Activated T-cell treated with anti-CD3 and anti-CD28 coated beads for 48 hours (primary cell): Measurements from ENCODE around the gene GLT6D1.

ENCODE experiments used
- DNase-seq: peaks from one replicate; pipeline ENCODE4 v3.0.0-alpha.2; 2020; ENCODE audit warnings: low read depth

Gene GLT6D1

GRCh38 chr9:135584371-135584770 is 55.0 kb downstream of the GLT6D1 start:
- DNase-seq = no peak

DNA sequence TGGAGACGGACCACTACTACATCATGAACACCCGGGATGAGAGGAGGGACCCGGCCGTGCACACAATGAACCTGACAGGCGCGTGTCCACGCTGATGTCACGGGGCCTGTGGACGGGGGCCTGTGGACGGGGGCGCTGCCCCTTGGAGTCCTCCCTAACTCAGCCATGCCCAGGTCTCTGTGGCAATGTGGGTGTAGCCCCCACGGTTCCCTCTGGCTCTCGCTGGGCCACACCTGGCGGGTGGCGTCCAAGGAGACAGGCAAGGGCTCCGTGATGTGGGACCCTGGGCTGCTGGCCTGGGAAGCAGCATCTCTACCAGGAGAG is 55.7 kb downstream of the GLT6D1 start:
- no peak for DNase-seq

DNA sequence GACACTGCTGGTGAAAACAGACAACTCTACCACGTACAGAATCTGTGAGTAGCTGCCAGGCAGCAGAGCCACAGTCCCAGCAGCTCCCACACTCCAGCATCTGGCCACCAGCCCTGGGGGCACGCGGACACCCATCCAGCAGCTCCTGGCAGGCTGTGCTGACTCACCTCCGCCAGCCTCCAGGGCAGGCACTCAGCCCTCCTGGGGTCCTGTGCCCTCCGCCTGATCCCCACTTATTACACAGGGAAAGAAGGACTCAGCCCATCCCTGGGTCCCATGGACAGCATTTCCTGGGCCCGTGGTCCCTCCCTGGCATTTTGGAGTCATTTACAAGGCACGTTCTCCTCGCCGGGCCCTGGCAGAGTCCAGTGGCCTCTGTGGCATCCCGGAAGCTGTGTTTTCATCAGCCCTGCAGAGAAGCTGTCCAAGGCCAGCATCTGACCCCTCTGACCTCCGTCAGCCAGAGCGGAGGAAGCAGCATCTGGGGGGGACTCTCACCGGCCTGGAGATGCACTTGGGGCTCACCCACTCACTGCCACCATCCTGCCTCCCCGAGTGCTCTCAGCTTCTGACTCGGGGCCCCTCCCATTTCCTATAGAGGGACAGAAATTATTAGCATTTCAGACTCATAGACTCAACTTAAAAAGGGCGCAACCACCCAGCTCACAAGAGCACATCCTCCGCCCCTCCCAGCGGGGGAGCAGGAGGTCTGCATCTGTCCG is 56.2 kb downstream of the GLT6D1 start:
- DNase-seq = no peak

DNA sequence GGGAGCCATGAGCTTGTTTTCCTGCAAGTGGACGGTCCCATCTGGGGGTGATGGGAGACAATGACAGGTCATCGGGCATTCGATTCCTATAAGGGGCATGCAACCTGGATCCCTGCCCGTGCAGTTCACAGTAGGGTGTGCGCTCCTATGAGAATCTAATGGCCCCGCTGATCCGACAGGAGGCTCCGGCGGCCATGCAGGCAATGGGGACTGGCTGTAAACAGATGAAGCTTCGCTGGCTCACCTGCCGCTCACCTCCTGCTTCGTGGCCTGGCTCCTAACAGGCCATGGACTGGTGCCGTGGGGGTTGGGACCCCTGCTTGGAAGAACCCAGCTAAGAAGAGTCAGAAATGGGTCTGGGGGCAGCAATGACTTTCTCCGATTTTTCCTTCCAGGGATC is 56.8 kb downstream of the GLT6D1 start:
- no peak for DNase-seq

DNA sequence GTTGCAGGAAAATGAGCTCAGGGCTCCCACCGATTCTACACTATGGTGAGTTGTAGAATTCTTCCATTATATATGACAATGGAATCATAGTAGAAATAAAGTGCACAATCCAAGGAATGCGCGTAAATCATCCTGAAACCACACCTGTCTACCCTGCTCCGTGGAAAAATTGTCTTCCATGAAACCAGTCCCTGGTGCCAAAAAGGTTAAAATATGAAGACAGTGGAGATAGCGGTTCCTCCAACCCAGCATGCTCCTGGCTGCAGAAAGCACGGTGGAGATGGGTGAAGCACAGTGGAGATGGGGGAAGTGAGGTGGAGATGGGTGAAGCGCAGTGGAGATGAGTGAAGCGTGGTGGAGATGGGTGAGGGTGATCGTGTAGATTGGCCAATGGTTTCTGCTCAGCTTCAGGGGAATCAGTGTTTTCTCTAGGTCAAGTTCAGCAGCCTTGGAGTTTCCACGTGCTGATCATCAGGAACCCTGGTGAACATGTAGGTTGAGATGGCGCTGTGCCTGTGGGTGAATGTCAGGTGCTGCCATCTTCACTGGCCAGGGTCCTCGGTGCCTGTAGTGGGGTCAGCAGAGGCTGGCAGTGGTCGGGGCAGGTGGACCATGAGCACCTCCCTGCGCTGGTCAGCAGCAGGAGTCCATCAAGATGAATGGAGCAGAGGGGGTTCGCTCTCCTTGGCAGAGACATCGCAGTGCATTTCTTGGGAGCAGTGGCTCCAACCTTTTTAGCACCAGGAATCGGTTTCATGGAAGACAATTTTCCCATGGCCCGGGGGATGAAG is 57.5 kb downstream of the GLT6D1 start:
- DNase-seq = no peak

GRCh38 chr9:135580664-135581380 is 58.5 kb downstream of the GLT6D1 start:
- no peak for DNase-seq

DNA sequence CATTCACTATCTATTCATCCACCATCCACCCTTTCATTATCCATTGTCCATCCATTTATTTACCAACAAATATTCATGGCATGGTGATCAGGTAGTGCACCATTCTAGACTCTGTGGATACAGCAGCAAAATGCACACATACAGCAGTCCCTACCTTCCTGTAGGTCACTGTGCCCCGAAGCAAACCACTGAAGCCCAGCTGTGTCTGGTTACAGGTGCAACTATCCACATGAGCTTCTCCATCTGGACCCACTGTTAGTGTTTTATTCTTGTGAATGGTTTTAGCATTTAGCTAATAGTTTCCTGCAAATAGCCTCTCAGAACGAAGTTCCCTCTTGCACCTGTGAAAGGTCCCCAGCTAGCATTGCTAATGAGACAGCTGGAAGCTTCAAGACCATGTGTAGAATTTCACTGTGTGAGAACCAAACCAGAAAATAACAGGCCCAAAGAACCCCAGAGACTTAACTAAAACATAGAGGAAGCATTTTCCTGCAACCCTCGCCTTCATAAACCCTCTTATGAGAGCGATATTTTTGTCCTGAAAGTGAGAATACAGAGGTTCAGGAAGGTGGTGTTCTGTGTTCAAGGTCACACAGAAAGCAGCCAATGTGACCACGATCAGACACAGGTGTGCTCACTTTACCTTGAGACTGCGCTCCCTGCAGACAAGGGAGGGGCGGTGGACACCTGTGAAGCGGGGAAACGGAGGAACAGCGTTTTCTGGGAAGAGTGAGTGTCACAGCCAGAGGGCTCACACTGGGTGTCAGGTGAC is 59.3 kb downstream of the GLT6D1 start:
- no peak for DNase-seq

- no peak for DNase-seq
Measured at GRCh38 chr9:135579356-135579755, 60.0 kb downstream of the GLT6D1 start.

DNA sequence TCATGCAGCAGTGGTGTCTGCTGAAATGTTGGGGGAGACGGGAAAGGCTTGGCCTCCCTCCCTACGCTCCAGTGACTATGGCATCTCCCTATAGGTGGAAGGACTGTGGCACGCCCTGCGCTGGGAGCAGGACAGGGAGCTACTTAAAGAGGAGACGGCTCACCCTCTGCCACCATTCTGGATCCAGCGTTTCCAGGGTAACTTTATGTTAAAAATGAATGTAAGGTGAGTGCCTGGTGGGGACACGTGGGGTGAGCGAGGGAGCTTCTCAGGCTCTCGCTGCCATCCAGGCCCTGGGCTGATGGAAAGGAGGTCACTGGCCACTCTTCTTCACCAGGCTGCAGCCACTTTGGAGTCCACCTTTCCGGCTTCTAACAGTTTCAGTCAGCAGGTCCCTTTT is 62.1 kb downstream of the GLT6D1 start:
- DNase-seq = no peak

- no peak for DNase-seq
Measured at GRCh38 chr9:135575995-135576631, 63.2 kb downstream of the GLT6D1 start.

- no peak for DNase-seq
Measured at GRCh38 chr9:135574943-135575342, 64.4 kb downstream of the GLT6D1 start.

DNA sequence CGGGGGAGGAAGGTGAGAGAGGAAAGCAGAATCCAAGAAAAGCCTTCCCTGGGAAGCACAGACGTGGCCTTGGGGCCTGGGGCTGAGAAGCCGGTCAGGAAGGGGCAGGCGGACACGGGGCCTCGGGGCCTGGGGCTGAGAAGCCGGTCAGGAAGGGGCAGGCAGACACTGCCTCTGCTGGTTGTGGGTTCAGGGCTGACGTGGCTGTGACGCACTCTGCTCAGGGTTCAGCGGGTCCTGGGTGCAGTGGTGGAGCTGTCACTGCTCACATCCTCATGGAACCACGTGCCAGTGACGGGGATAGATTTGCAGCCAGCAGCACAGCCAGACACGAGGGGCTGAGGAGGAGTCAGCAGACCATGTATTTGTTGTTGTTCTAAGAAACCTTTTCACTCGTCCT is 65.0 kb downstream of the GLT6D1 start:
- no peak for DNase-seq
